IPS-20b (cell line): ENCODE results near the gene NSF.
"Not testable (repeated sequence)": the region's sequence is repeated elsewhere in the genome, so short reads cannot be mapped to it uniquely, and the experiment has no call there.

Experiments
- H3K27ac ChIP-seq: one replicate; pipeline ENCODE4 v1.5.1; 2013; ENCODE audit warnings: low read length
- H3K27me3 ChIP-seq: 2 replicates; pipeline ENCODE4 v1.6.1; 2013; ENCODE audit warnings: mild to moderate bottlenecking, low read length, inconsistent platforms; ENCODE audit not compliant: insufficient read depth
- H3K36me3 ChIP-seq: 2 replicates; pipeline ENCODE4 v1.6.1; 2013; ENCODE audit warnings: low read depth, mild to moderate bottlenecking, inconsistent platforms, low read length, moderate library complexity; ENCODE audit not compliant: insufficient read depth
- H3K4me1 ChIP-seq: 2 replicates; pipeline ENCODE4 v1.6.1; 2013; ENCODE audit warnings: mild to moderate bottlenecking, control low read depth, inconsistent platforms, low read length, moderate library complexity; ENCODE audit not compliant: insufficient read depth
- H3K4me3 ChIP-seq: 2 replicates; pipeline ENCODE4 v1.5.1; 2013; ENCODE audit warnings: mild to moderate bottlenecking, low read length, inconsistent platforms
- H3K9ac ChIP-seq: 2 replicates; pipeline ENCODE4 v1.6.1; 2013; ENCODE audit warnings: low read depth, mild to moderate bottlenecking, inconsistent platforms, low read length, moderate library complexity
- H3K9me3 ChIP-seq: 2 replicates; pipeline ENCODE4 v1.6.1; 2013; ENCODE audit warnings: mild to moderate bottlenecking, low read depth, low read length, inconsistent platforms; ENCODE audit not compliant: insufficient read depth

NSF gene

DNA sequence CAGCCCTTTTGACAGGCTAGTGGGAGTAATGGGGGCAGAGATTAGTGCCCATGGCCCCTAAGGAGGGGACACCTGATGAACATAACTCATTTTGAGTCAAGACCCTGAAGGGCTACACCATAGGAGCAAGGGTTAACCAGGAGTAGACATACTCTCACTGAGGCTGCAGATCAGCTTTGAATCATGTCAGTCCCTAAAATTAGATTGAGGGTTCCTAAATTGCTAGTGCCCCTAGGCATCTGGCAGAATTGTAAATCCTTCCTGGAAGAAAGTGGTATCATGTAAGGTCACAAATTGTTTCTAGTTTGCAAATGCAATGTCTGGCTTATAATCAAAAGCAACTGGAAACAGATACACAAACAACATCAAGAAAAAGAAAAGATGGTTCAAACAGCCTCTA lies 87.3 kb downstream of the NSF start:
- H3K4me3 ChIP-seq, H3K4me1 ChIP-seq, H3K9me3 ChIP-seq, H3K36me3 ChIP-seq, H3K27me3 ChIP-seq, H3K9ac ChIP-seq, H3K27ac ChIP-seq: not testable (repeated sequence)

DNA sequence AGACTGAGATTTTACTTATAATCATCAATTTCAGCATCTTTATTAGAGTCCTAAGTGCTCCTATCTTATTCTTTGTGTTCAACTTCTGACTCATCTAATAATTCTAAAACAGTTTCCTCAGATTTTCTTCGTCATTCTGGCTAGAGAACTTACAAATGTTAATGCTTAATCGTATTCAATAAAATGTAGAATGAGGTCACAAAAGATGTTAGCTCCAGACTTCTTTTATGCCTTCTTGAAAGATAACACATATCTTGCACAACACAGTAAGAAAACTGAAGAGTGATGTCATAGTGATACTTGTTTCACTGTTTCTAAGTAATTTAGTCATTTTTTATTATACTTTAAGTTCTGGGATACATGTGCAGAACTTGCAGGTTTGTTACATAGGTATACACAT lies 93.2 kb downstream of the NSF start:
- not testable (repeated sequence) for H3K27me3 ChIP-seq, H3K9ac ChIP-seq, H3K36me3 ChIP-seq, H3K4me3 ChIP-seq, H3K27ac ChIP-seq, H3K4me1 ChIP-seq, H3K9me3 ChIP-seq

DNA sequence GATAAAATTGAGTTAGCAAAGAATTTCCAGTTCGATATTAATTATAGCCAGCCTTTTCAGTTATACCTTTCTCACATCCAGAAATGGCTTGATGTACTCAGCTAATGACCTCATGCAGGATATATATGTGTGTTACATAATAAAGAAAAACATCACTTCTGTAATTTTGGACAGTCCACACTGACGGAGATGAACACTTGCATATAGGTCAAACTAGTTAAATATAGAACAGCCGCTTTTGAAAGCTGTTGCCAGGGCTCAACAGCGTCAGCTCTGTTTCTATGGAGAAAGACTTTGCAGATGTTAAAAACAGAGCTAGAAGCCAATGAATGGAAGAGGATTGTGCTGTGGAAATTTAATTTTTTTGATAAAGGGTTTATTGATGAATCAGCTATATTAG lies 94.8 kb downstream of the NSF start:
- H3K4me1 ChIP-seq, H3K9ac ChIP-seq, H3K27ac ChIP-seq, H3K27me3 ChIP-seq, H3K9me3 ChIP-seq, H3K4me3 ChIP-seq, H3K36me3 ChIP-seq: not testable (repeated sequence)

- H3K4me1 ChIP-seq = not testable (repeated sequence)
Measured at GRCh38 chr17:46692196-46692595, 101.7 kb downstream of the NSF start.

DNA sequence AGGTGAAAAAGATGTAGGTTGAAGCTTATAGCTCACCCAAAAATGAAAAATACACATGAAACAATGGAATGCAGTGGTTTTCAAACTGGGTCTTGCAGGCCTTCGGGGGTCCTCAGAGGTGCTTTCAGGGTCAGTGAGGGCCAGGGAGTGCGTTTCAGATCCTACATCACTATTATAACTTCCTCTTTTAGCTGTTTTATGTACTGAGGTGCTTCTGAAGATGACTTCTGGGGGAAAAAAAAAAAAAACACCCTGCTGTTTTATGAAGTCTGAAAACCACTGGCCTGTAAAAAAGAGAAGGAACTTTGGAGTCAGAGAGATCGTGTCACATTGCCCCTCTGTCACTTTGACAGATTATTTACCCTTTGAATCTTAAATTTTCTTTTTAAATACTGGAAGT lies 102.8 kb downstream of the NSF start:
- not testable (repeated sequence) for H3K4me3 ChIP-seq, H3K9ac ChIP-seq, H3K27me3 ChIP-seq, H3K4me1 ChIP-seq, H3K27ac ChIP-seq, H3K36me3 ChIP-seq, H3K9me3 ChIP-seq

More at GRCh38 chr17:46692196-46692595, 101.7 kb downstream of the NSF start:
- H3K9ac ChIP-seq, H3K9me3 ChIP-seq, H3K4me3 ChIP-seq, H3K27me3 ChIP-seq, H3K36me3 ChIP-seq, H3K27ac ChIP-seq: not testable (repeated sequence)

GRCh38 chr17:46696522-46696921 lies 106.1 kb downstream of the NSF start:
- H3K9ac ChIP-seq, H3K9me3 ChIP-seq, H3K4me1 ChIP-seq, H3K4me3 ChIP-seq, H3K27me3 ChIP-seq, H3K27ac ChIP-seq, H3K36me3 ChIP-seq: not testable (repeated sequence)

DNA sequence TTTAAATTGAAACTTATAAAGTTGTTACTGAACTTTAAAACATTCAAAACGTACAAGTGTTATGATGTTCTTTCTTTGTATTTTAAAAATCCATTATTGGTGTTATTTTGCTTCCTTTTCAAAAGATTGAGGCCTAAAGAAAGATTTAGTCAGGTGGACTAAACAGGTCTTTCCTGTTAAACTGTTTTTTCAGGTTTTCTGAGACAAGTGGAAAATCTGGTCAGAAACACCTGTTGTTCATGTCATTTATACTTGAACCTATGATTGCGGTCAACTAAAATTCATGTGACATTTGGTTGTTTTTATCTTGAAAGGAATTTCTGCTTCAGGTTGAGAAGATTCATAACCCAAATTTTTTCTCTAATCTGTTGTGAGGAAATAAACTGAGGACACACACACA lies 108.5 kb downstream of the NSF start:
- not testable (repeated sequence) for H3K4me3 ChIP-seq, H3K36me3 ChIP-seq, H3K9me3 ChIP-seq, H3K27me3 ChIP-seq, H3K9ac ChIP-seq, H3K27ac ChIP-seq, H3K4me1 ChIP-seq

DNA sequence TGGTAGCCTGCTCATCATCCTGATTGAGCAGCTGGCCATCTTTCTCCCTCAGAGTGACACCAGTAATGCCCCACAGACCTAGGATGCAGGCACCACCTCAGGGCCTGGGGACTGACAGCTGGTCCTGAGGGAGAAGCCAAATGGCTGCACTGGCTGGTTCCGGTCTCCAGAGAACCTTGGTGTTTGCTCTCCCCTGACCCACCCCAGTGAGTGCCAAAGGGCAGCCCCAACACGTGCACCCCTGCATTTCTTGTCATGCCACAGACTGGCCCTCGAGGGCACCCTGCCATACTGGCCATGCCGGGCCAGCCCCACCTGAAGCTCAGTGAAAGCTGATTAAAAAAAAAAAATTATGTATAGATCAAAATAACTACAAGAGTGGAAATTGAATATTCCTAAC lies 127.5 kb downstream of the NSF start:
- no peaks in the 10 kb centered on the region for H3K9me3 ChIP-seq
- H3K36me3 ChIP-seq = peaks cover 10% of the 10 kb centered on the region
- no peak overlapping the region for H3K4me3 ChIP-seq
- no peaks in the 10 kb centered on the region for H3K27me3 ChIP-seq
- H3K4me1 ChIP-seq = no peaks in the 10 kb centered on the region
- H3K27ac ChIP-seq = no peak overlapping the region
- no peak overlapping the region for H3K9ac ChIP-seq

DNA sequence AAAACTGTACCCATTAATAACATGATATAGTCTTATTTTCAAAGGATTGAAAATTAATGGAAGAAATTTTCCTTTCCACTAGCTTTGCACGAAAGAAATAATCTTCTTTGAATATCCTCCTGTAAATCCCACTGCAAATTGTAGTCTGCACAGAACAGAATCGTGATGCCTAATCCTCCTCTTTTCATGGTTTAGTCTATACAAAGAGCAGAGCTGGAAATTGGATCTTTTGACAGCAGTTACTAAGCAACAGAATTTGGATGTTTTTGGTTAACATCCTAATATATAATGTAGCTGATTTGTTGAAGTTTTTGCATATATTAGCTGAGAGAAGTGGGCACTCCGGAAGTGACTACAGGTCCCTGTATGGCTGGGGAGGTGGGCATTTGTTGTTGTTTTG lies 129.4 kb downstream of the NSF start:
- H3K27ac ChIP-seq = no peak overlapping the region
- H3K4me1 ChIP-seq = no peaks in the 10 kb centered on the region
- H3K4me3 ChIP-seq = no peak overlapping the region
- peaks cover 5% of the 10 kb centered on the region; the same call in 1 of the 2 replicates for H3K36me3 ChIP-seq
- H3K9ac ChIP-seq = no peak overlapping the region
- no peaks in the 10 kb centered on the region for H3K9me3 ChIP-seq
- no peaks in the 10 kb centered on the region for H3K27me3 ChIP-seq

- no peak overlapping the region for H3K9ac ChIP-seq
- no peaks in the 10 kb centered on the region for H3K4me1 ChIP-seq
- no peaks in the 10 kb centered on the region for H3K9me3 ChIP-seq
- no peak overlapping the region for H3K4me3 ChIP-seq
- no peak overlapping the region for H3K27ac ChIP-seq
- peaks cover 5% of the 10 kb centered on the region; the same call in 1 of the 2 replicates for H3K36me3 ChIP-seq
- H3K27me3 ChIP-seq = no peaks in the 10 kb centered on the region
Measured at GRCh38 chr17:46720408-46720807, 129.9 kb downstream of the NSF start.

DNA sequence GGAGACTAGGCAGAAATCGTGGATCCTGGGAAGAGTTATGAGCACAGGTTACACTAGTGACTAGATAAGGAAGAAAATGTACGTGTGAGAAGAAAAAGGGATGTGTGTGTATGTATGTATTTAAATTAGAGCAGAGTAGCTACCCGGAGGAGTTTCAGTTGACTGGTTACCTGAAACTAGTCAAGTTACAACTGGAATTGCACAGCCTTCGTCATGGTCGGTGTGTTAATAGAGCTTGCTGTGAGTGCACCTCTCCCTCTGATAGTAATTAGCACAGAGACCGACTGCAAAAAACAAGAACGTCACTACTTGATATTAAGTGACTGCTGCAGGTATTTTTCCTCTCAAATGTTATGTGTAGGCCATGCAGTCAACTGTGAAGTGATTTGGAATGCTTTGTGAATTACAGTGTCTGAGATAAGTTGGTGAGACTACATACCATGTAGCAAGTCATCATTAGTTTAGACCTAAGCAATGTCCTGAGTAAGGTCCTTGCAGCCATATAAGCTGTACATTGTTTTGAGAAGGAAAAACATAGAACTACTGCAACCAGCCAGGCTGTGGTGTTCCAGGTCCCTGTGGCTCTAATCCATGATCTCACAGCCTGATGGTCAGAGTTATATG lies 132.3 kb downstream of the NSF start:
- H3K4me1 ChIP-seq = peaks cover 3% of the 10 kb centered on the region; the same call in 1 of the 2 replicates
- H3K9me3 ChIP-seq = no peaks in the 10 kb centered on the region
- no peaks in the 10 kb centered on the region; the same call in 1 of the 2 replicates for H3K36me3 ChIP-seq
- no peak overlapping the region for H3K4me3 ChIP-seq
- H3K9ac ChIP-seq = no peak overlapping the region
- no peak overlapping the region for H3K27ac ChIP-seq
- no peaks in the 10 kb centered on the region for H3K27me3 ChIP-seq

- Histone ChIP-seq H3K27me3 (no peaks in the 10 kb centered on the region), H3K4me3 (no peak overlapping the region), H3K27ac (no peak overlapping the region), H3K4me1 (peaks cover 7% of the 10 kb centered on the region; the same call in 1 of the 2 replicates), H3K9ac (no peak overlapping the region), H3K36me3 (no peaks in the 10 kb centered on the region), H3K9me3 (no peaks in the 10 kb centered on the region)
Measured at GRCh38 chr17:46726206-46726605, 135.7 kb downstream of the NSF start.
